Measurements from ENCODE around the gene SLC52A1.

SLC52A1 gene

DNA sequence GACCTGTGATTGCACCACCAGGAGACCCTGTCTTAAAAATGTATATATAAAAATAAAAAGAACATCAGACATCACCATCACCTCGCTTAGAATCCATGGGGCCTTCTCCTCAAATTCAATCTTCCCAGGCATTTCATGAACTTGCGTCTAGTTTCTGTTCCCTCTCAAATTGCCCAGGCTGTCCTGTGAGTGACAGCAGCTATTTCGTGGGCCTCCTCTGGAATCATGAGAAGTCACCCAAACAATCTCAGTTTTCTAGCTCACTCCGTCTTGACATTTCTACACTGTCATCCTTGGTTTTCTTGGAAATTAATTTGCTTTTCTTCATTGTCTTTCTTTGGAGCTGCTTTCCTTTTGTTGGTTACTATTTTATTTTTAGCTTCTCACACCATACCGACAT is 7.3 kb downstream of the SLC52A1 start:
- H3K4me3 ChIP-seq (ENCODE audit: low read length): no peak overlapping the region
- H3K9me3 ChIP-seq (ENCODE audit: control insufficient read depth, insufficient read depth, low read length): no peaks in the 10 kb centered on the region
- no peak overlapping the region for H3K27ac ChIP-seq (ENCODE audit: low read depth, low read length)
- TF ChIP-seq CTCF (IDR thresholded peaks at IDR 0.05; ENCODE audit: low read depth, low read length, poor library complexity, severe bottlenecking) (no peak), EZH2phosphoT487 (IDR thresholded peaks at IDR 0.05; ENCODE audit: borderline replicate concordance, low read length) (no peak)
- no peaks in the 10 kb centered on the region for H3K79me2 ChIP-seq (ENCODE audit: control insufficient read depth, low read length)
- H3K4me2 ChIP-seq (ENCODE audit: low read length): no peak overlapping the region
- H4K20me1 ChIP-seq (ENCODE audit: control insufficient read depth, insufficient read depth, low read depth, low read length): no peaks in the 10 kb centered on the region
- H3F3A ChIP-seq (ENCODE audit: control insufficient read depth, insufficient read depth): peaks cover 16% of the 10 kb centered on the region
- H3K4me1 ChIP-seq (ENCODE audit: control insufficient read depth, low read length): peaks cover 23% of the 10 kb centered on the region
- no peaks in the 10 kb centered on the region for H3K27me3 ChIP-seq (ENCODE audit: control insufficient read depth, low read length)
- 0 out of 2 replicates have a peak, but pooled peaks cover 5% of the 10 kb centered on the region for H3K36me3 ChIP-seq (ENCODE audit: control insufficient read depth, low read length)
- H3K9me2 ChIP-seq (replicated peaks; ENCODE audit: control insufficient read depth, low read length): no peaks in the 10 kb centered on the region

DNA sequence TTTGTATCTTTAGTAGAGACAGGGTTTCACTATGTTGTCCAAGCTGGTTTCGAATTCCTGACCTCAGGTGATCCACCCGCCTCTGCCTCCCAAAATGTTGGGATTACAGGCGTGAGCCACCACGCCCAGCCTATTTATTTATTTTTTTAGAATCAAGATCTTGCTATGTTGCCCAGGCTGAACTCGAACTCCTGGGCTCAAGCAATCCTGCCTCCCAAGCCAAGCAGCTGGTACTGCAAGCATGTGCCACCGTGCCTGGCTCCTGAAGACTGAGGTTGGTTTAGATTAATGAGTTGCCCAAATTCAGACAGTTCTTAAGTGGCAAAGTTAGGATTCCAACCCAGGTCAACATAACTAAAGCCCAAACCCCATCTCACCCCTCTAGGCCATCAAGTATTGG is 7.9 kb downstream of the SLC52A1 start:
- Histone ChIP-seq H3K27me3 (ENCODE audit: control insufficient read depth, low read length) (no peaks in the 10 kb centered on the region), H3K4me1 (ENCODE audit: control insufficient read depth, low read length) (peaks cover 18% of the 10 kb centered on the region), H3K9me3 (ENCODE audit: control insufficient read depth, insufficient read depth, low read length) (no peaks in the 10 kb centered on the region), H4K20me1 (ENCODE audit: control insufficient read depth, insufficient read depth, low read depth, low read length) (no peaks in the 10 kb centered on the region), H3K9me2 (replicated peaks; ENCODE audit: control insufficient read depth, low read length) (no peaks in the 10 kb centered on the region), H3K4me2 (ENCODE audit: low read length) (no peak overlapping the region), H3K79me2 (ENCODE audit: control insufficient read depth, low read length) (no peaks in the 10 kb centered on the region), H3K27ac (ENCODE audit: low read depth, low read length) (no peak overlapping the region), H3F3A (ENCODE audit: control insufficient read depth, insufficient read depth) (peaks cover 14% of the 10 kb centered on the region), H3K36me3 (ENCODE audit: control insufficient read depth, low read length) (peaks cover 8% of the 10 kb centered on the region; the same call in 1 of the 2 replicates), H3K4me3 (ENCODE audit: low read length) (no peak overlapping the region)
- TF ChIP-seq EZH2phosphoT487 (IDR thresholded peaks at IDR 0.05; ENCODE audit: borderline replicate concordance, low read length): no peak
- TF ChIP-seq CTCF (IDR thresholded peaks at IDR 0.05; ENCODE audit: low read depth, low read length, poor library complexity, severe bottlenecking): no peak

- Histone ChIP-seq H3K9me2 (replicated peaks; ENCODE audit: control insufficient read depth, low read length) (no peaks in the 10 kb centered on the region), H3K9me3 (ENCODE audit: control insufficient read depth, insufficient read depth, low read length) (no peaks in the 10 kb centered on the region), H3K4me1 (ENCODE audit: control insufficient read depth, low read length) (no peaks in the 10 kb centered on the region), H3K4me3 (ENCODE audit: low read length) (no peak overlapping the region), H4K20me1 (ENCODE audit: control insufficient read depth, insufficient read depth, low read depth, low read length) (no peaks in the 10 kb centered on the region), H3F3A (ENCODE audit: control insufficient read depth, insufficient read depth) (peaks cover 8% of the 10 kb centered on the region), H3K4me2 (ENCODE audit: low read length) (no peak overlapping the region), H3K36me3 (ENCODE audit: control insufficient read depth, low read length) (peaks cover 17% of the 10 kb centered on the region), H3K27me3 (ENCODE audit: control insufficient read depth, low read length) (no peaks in the 10 kb centered on the region), H3K27ac (ENCODE audit: low read depth, low read length) (no peak overlapping the region), H3K79me2 (ENCODE audit: control insufficient read depth, low read length) (no peaks in the 10 kb centered on the region)
- no peak for TF ChIP-seq CTCF (IDR thresholded peaks at IDR 0.05; ENCODE audit: low read depth, low read length, poor library complexity, severe bottlenecking)
Measured at GRCh38 chr17:5024604-5025003, 10.6 kb downstream of the SLC52A1 start.
